ENCODE data around the gene MRPL53. TPM values are rescaled to one million over a fixed set of nuclear protein-coding genes. Genes with fewer than 3 reads are reported as not detected.

The MRPL53 gene
- total and polyA plus RNA-seq, 2 of the 13 experiments (the other 11 are each of a cell fraction or from before 2014, with no cell fraction given): 34.3 to 51.9 TPM

GRCh38 chr2:74447230-74447999 lies 25.1 kb downstream of the MRPL53 start (continued):
- TF ChIP-seq SIN3B (IDR thresholded peaks at IDR 0.05; ENCODE audit: low read length): no peak
- TF ChIP-seq ZSCAN22 (CRISPR knock-in tag; IDR thresholded peaks at IDR 0.05): no peak; the same call in 1 of the 2 replicates
- no peak for TF ChIP-seq SOX13 (IDR thresholded peaks at IDR 0.05)
- TF ChIP-seq SOX13 (CRISPR knock-in tag; conservative IDR thresholded peaks at IDR 0.05 in 1 of 2, IDR thresholded peaks at IDR 0.05 in 1 of 2): peak in 1 of 2 experiments; percentile 34; a peak in 2 of 4 replicates
- TF ChIP-seq ZNF768 (CRISPR knock-in tag; IDR thresholded peaks at IDR 0.05): no peak
- no peak for TF ChIP-seq PRMT3 (CRISPR knock-in tag; IDR thresholded peaks at IDR 0.05; ENCODE audit: borderline replicate concordance, low read depth)
- peak; percentile 64 for TF ChIP-seq RCOR2 (CRISPR knock-in tag; IDR thresholded peaks at IDR 0.05)
- TF ChIP-seq, protein P1, sequence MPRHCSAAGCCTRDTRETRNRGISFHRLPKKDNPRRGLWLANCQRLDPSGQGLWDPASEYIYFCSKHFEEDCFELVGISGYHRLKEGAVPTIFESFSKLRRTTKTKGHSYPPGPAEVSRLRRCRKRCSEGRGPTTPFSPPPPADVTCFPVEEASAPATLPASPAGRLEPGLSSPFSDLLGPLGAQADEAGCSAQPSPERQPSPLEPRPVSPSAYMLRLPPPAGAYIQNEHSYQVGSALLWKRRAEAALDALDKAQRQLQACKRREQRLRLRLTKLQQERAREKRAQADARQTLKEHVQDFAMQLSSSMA (CRISPR knock-in tag; IDR thresholded peaks at IDR 0.05): no peak
- 0 out of 2 replicates have a peak, but pooled peaks have one; percentile 22 for TF ChIP-seq ZNF44 (CRISPR knock-in tag; IDR thresholded peaks at IDR 0.05)
- TF ChIP-seq NFE2L2 (IDR thresholded peaks at IDR 0.05; ENCODE audit: low read length): no peak
- no peak for TF ChIP-seq ZFP36 (IDR thresholded peaks at IDR 0.05; ENCODE audit: borderline replicate concordance, low read depth, low read length, partially characterized antibody)
- peak; percentile 54; the same call in 1 of the 2 replicates for TF ChIP-seq NCOR1 (IDR thresholded peaks at IDR 0.05; ENCODE audit: borderline replicate concordance, low read length)
- TF ChIP-seq, protein P2, sequence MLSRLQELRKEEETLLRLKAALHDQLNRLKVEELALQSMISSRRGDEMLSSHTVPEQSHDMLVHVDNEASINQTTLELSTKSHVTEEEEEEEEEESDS (CRISPR knock-in tag; IDR thresholded peaks at IDR 0.05; ENCODE audit: borderline replicate concordance): no peak
- no peak for TF ChIP-seq PAF1 (CRISPR knock-in tag; IDR thresholded peaks at IDR 0.05)
- TF ChIP-seq PLRG1 (conservative IDR thresholded peaks at IDR 0.05): no peak
- no peak; the same call in 1 of the 2 replicates for TF ChIP-seq ZNF292 (CRISPR knock-in tag; IDR thresholded peaks at IDR 0.05; ENCODE audit: borderline replicate concordance, low read depth)
- peak; percentile 66 for TF ChIP-seq PITX1 (CRISPR knock-in tag; IDR thresholded peaks at IDR 0.05)
- TF ChIP-seq, protein P3, sequence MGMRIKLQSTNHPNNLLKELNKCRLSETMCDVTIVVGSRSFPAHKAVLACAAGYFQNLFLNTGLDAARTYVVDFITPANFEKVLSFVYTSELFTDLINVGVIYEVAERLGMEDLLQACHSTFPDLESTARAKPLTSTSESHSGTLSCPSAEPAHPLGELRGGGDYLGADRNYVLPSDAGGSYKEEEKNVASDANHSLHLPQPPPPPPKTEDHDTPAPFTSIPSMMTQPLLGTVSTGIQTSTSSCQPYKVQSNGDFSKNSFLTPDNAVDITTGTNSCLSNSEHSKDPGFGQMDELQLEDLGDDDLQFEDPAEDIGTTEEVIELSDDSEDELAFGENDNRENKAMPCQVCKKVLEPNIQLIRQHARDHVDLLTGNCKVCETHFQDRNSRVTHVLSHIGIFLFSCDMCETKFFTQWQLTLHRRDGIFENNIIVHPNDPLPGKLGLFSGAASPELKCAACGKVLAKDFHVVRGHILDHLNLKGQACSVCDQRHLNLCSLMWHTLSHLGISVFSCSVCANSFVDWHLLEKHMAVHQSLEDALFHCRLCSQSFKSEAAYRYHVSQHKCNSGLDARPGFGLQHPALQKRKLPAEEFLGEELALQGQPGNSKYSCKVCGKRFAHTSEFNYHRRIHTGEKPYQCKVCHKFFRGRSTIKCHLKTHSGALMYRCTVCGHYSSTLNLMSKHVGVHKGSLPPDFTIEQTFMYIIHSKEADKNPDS (CRISPR knock-in tag; IDR thresholded peaks at IDR 0.05): no peak
- TF ChIP-seq SMAD1 (CRISPR knock-in tag; IDR thresholded peaks at IDR 0.05; ENCODE audit: borderline replicate concordance, low read depth): no peak
- no peak for TF ChIP-seq MYC (CRISPR knock-in tag; IDR thresholded peaks at IDR 0.05; ENCODE audit: borderline replicate concordance)
- peak; percentile 55 for TF ChIP-seq LCORL (IDR thresholded peaks at IDR 0.05)
- peak; percentile 95 for TF ChIP-seq LCORL (CRISPR knock-in tag; IDR thresholded peaks at IDR 0.05)
- TF ChIP-seq ZZZ3 (CRISPR knock-in tag; IDR thresholded peaks at IDR 0.05; ENCODE audit: borderline replicate concordance): no peak
- TF ChIP-seq NR2C2 (CRISPR knock-in tag; IDR thresholded peaks at IDR 0.05; ENCODE audit: borderline replicate concordance): no peak

All from HepG2 (cell line).